ENCODE measurements around the gene SH3RF1. TPM values are rescaled to one million over a fixed set of nuclear protein-coding genes. Genes with fewer than 3 reads are reported as not detected.

Gene SH3RF1
- total RNA-seq: 20.6 and 23.8 TPM in 2 replicates

GRCh38 chr4:169270810-169271691 is at the start of gene SH3RF1:
TSS of gene SH3RF1 (minus strand) at chr4:169270956. CDS start at chr4:169269212, 1,744 bp downstream.

All from cardiac ventricle fibroblast (primary cell).